K562 (cell line): ENCODE measurements around the gene FZD10. TPM values are rescaled to one million over a fixed set of nuclear protein-coding genes. Genes with fewer than 3 reads are reported as not detected.

Experiments used
- ATAC-seq: fragments of 200-7000 bp; cut with Tn5 transposase; 3 replicates; pipeline ENCODE4 v1.9.1; 2020; ENCODE audit warnings: moderate library complexity
- BruUV-seq: library from RNA; stranded (reverse); fragments of 400-500 nt; replicated peaks from 2 replicates; lab custom pipeline; 2021; lab: Mats Ljungman, UMichigan
- CTCF ChIA-PET: fragments of 300-600 bp; formaldehyde crosslinking; extraction: SDS; loops from one replicate; lab custom pipeline; 2021; ENCODE audit warnings: low intra/inter-chr PET ratio; lab: Yijun Ruan, JAX
- POLR2A ChIA-PET: fragments of 300-600, 350-650 bp; sonication (Branson Sonifier 250); formaldehyde crosslinking; extraction: SDS; loops from one replicate; lab custom pipeline; 2021; ENCODE audit warnings: antibody characterized with exemption, inconsistent platforms; lab: Yijun Ruan, JAX
- DNase-seq, 4 experiments: peaks; one replicate each; pipeline versions ENCODE4 v3.0.0 to v3.0.0-alpha.2; 2011 to 2018; ENCODE audit warnings: low spot score in 3 of 4, mixed read lengths in 3 of 4; ENCODE audit errors: extremely low read depth in 1 of 4
- FAIRE-seq: peaks from 2 replicates; lab custom pipeline; 2011; peaks lifted over from hg19 to GRCh38; lab: Jason Lieb, UNC
- H2AFZ ChIP-seq: 2 replicates; pipeline ENCODE4 v1.6.0; 2011; ENCODE audit warnings: low read depth, low read length, control low read depth, inconsistent platforms
- H3K27ac ChIP-seq: fragments of 200-600 bp; 3 replicates; pipeline ENCODE4 v1.8.0; 2011; ENCODE audit warnings: low read depth, mild to moderate bottlenecking, control low read depth, inconsistent platforms, low read length, moderate library complexity, mixed read lengths; ENCODE audit errors: extremely low read depth
- H3K27me3 ChIP-seq, 2 experiments: fragments of 300-600 bp in 1 of 2; 2 replicates in 1 of 2; 3 replicates in 1 of 2; pipeline versions ENCODE4 v1.6.0 to v1.8.0; 2011; ENCODE audit warnings: inconsistent platforms in 2 of 2, low read length in 2 of 2, mild to moderate bottlenecking in 1 of 2, mixed read lengths in 1 of 2, moderate library complexity in 1 of 2; ENCODE audit not compliant: control insufficient read depth in 2 of 2, insufficient read depth in 2 of 2
- H3K36me3 ChIP-seq: fragments of 300-600 bp; 3 replicates; pipeline ENCODE4 v1.8.0; 2011; ENCODE audit warnings: mild to moderate bottlenecking, low read length, inconsistent platforms; ENCODE audit not compliant: control insufficient read depth, insufficient read depth
- H3K4me1 ChIP-seq, 2 experiments: fragments of 200-600 bp in 1 of 2; replicated peaks in 1 of 2; 2 replicates in 1 of 2; 3 replicates in 1 of 2; pipeline versions ENCODE4 v1.5.1 to v1.8.0; 2011; ENCODE audit warnings: inconsistent platforms in 2 of 2, low read length in 2 of 2, mild to moderate bottlenecking in 1 of 2, mixed read lengths in 1 of 2, moderate library complexity in 1 of 2; ENCODE audit not compliant: control insufficient read depth in 2 of 2, insufficient read depth in 2 of 2
- H3K4me2 ChIP-seq: 2 replicates; pipeline ENCODE4 v1.6.1; 2011; ENCODE audit warnings: low read length, control low read depth, inconsistent platforms, mixed read lengths; ENCODE audit not compliant: insufficient read depth
- H3K4me3 ChIP-seq: fragments of 200-600 bp; sonication (generic), shearing (Covaris generic); 2 replicates; pipeline ENCODE4 v1.5.1; 2016; ENCODE audit warnings: control low read depth, inconsistent platforms
- H3K79me2 ChIP-seq: fragments of 200-600 bp; 3 replicates; pipeline ENCODE4 v1.8.0; 2011; ENCODE audit warnings: low read length, inconsistent platforms; ENCODE audit not compliant: control insufficient read depth, insufficient read depth
- H3K9ac ChIP-seq, 2 experiments: 2 replicates each; pipeline versions ENCODE4 v1.6.0 to v1.6.1; 2011; ENCODE audit warnings: low read depth in 2 of 2, low read length in 2 of 2, control low read depth in 1 of 2, inconsistent platforms in 1 of 2, mild to moderate bottlenecking in 1 of 2, mixed read lengths in 1 of 2; ENCODE audit not compliant: insufficient read depth in 1 of 2
- H3K9me1 ChIP-seq: one replicate; pipeline ENCODE4 v1.6.0; 2011; ENCODE audit warnings: inconsistent platforms, mild to moderate bottlenecking, low read length, moderate library complexity; ENCODE audit not compliant: control insufficient read depth, insufficient read depth
- H3K9me3 ChIP-seq: replicated peaks from 2 replicates; pipeline ENCODE4 v1.5.1; 2011; ENCODE audit warnings: low read depth, low read length, inconsistent platforms; ENCODE audit not compliant: control insufficient read depth, insufficient read depth
- H4K20me1 ChIP-seq: replicated peaks from 2 replicates; pipeline ENCODE4 v1.6.1; 2011; ENCODE audit warnings: low read length, inconsistent platforms, mixed read lengths; ENCODE audit not compliant: control insufficient read depth, insufficient read depth
- ETV5 ChIP-seq: sonication (generic); formaldehyde crosslinking; IDR thresholded peaks from 2 replicates; pipeline ENCODE4 v1.4.0; 2020; ENCODE audit warnings: low read depth, mild to moderate bottlenecking, missing genetic modification reagents
- FUS ChIP-seq: fragments of 200-400 bp; formaldehyde crosslinking; optimal IDR thresholded peaks from 2 replicates; pipeline ENCODE3; 2017; ENCODE audit warnings: low read depth, low read length
- HNRNPLL ChIP-seq: fragments of 200-400 bp; formaldehyde crosslinking; IDR thresholded peaks from 2 replicates; pipeline ENCODE4 v1.6.1; 2017; ENCODE audit warnings: low read length, low read depth, mild to moderate bottlenecking; ENCODE audit not compliant: poor library complexity, severe bottlenecking
- ILF3 ChIP-seq: fragments of 450-650 bp; IDR thresholded peaks from 2 replicates; pipeline ENCODE4 v1.6.1; 2018; ENCODE audit warnings: antibody characterized with exemption, mild to moderate bottlenecking, moderate library complexity, borderline replicate concordance
- MTF1 ChIP-seq: fragments of 250-450 bp; sonication (Bioruptor Pico); IDR thresholded peaks from 2 replicates; pipeline ENCODE4 v1.9.0; 2021; ENCODE audit warnings: moderate library complexity, mild to moderate bottlenecking, inconsistent platforms, borderline replicate concordance
- NUFIP1 ChIP-seq: fragments of 450-650 bp; IDR thresholded peaks from 2 replicates; pipeline ENCODE4 v1.6.1; 2018; ENCODE audit not compliant: partially characterized antibody
- RHOXF2B ChIP-seq: fragments of 250-450 bp; sonication (Bioruptor Pico); conservative IDR thresholded peaks from 2 replicates; pipeline ENCODE4 v1.5.1; 2021
- WGBS: fragments of 100-300 bp; shearing (Covaris generic); methylation state at CpG from one replicate; pipeline ENCODE4 v1.1.6; 2016; ENCODE audit warnings: low coverage, mixed read lengths; ENCODE audit not compliant: insufficient coverage; ENCODE audit errors: missing lambda C conversion rate; 5-methylcytosine and 5-hydroxymethylcytosine counted together
- in situ Hi-C: fragments of 300-500 bp; cut with MboI; formaldehyde crosslinking; loops from 4 replicates; pipeline ENCODE4 v1.15.0; 2018; ENCODE audit warnings: inconsistent platforms, mixed read lengths
- intact Hi-C: fragments of 100-400 bp; cut with micrococcal nuclease; formaldehyde crosslinking; loops from 2 replicates; pipeline ENCODE4 v1.14.2; 2022
- polyA plus RNA-seq, 8 experiments: library from polyadenylated mRNA; depleted of rRNA in 4 of 8; stranded (reverse) in 5 of 8; unstranded in 3 of 8; fragments of >200 nt; fragmentation: Nextera tagmentation in 2 of 8; fragmentation: Illumina TruSeq in 1 of 8; extraction: Ambion mirVana in 2 of 8; extraction: Trizol in 1 of 8; gene quantifications; 2 replicates each; pipeline versions ENCODE4 v1.2.1 to v1.2.3, GENCODE V29; 2011 to 2014; ENCODE audit warnings: inconsistent platforms in 1 of 8, missing spikeins in 1 of 8
- total RNA-seq, 7 experiments: library from RNA; depleted of rRNA in 6 of 7; stranded (reverse); fragments of >200 nt in 6 of 7; fragmentation: Illumina TruSeq in 2 of 7; extraction: Trizol in 2 of 7; gene quantifications; 2 replicates each; pipeline versions ENCODE4 v1.2.1 to v1.2.3, GENCODE V29; 2011 to 2021; ENCODE audit warnings: low replicate concordance in 1 of 7
- TF ChIP-seq, protein P1 (sequence below): fragments of 450-650 bp; IDR thresholded peaks from 2 replicates; pipeline ENCODE4 v1.6.1; 2017; ENCODE audit warnings: antibody characterized with exemption
- TF ChIP-seq, protein P2 (sequence below): fragments of 450-650 bp; formaldehyde crosslinking; IDR thresholded peaks from 2 replicates; pipeline ENCODE4 v1.4.0; 2020; ENCODE audit warnings: mild to moderate bottlenecking
- TF ChIP-seq, protein P3 (sequence below): fragments of 250-450 bp; sonication (Bioruptor Pico); IDR thresholded peaks from 2 replicates; pipeline ENCODE4 v1.8.0; 2021; ENCODE audit warnings: borderline replicate concordance, mild to moderate bottlenecking, moderate library complexity; ENCODE audit not compliant: poor library complexity, severe bottlenecking
- TF ChIP-seq, protein P4 (sequence below): IDR thresholded peaks from 3 replicates; pipeline ENCODE4 v1.6.1; 2011; ENCODE audit warnings: borderline replicate concordance, mild to moderate bottlenecking, moderate library complexity; ENCODE audit not compliant: insufficient read length; ENCODE audit errors: extremely low read depth

FZD10 gene
- total and polyA plus RNA-seq, 9 of the 15 experiments (the other 6 are each of a cell fraction or from before 2014, with no cell fraction given), result not detected

DNA sequence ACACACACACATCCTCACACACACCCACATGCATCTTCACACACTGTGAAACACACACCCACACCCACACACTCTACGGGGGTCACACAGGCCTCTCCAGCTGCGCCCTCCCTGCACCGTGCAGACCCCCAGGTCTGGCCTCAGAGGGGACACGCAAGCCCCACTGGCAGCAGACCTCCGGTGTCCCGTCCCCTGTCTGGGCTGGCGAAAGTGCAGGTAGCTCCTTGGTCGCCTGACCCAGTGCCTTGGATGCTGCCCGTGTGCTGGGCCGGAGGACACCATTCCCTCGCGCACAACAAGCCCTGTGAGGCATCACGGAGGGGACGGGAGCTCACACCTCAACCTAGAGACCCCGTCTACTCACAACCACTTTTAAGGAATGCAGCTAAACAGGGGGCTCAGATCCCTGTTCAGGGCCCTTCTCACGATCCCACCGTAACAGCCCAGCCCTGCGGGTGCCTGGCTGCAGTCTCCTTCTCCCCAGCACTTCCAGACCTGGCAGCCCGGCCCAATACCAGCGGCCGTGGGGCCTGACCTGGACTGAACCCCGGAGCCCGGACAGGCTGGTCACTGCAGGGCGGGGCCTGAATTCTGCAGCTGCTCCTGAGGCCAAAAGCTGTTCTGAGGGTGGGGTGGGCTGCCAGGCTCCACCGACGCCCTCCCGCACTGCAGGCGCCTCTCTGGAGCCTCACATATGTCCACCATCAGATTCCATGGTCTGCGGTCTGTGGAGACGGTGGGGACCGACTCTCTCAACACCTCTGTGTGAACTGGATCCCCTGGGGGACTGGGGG, 42.1 kb upstream of the FZD10 start (continued):
- TF ChIP-seq, protein P1, sequence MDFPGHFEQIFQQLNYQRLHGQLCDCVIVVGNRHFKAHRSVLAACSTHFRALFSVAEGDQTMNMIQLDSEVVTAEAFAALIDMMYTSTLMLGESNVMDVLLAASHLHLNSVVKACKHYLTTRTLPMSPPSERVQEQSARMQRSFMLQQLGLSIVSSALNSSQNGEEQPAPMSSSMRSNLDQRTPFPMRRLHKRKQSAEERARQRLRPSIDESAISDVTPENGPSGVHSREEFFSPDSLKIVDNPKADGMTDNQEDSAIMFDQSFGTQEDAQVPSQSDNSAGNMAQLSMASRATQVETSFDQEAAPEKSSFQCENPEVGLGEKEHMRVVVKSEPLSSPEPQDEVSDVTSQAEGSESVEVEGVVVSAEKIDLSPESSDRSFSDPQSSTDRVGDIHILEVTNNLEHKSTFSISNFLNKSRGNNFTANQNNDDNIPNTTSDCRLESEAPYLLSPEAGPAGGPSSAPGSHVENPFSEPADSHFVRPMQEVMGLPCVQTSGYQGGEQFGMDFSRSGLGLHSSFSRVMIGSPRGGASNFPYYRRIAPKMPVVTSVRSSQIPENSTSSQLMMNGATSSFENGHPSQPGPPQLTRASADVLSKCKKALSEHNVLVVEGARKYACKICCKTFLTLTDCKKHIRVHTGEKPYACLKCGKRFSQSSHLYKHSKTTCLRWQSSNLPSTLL, result no peak
- TF ChIP-seq RHOXF2B (CRISPR knock-in tag) (no peak), HNRNPLL (no peak), MTF1 (CRISPR knock-in tag) (no peak), ILF3 (no peak), NUFIP1 (no peak)

DNA sequence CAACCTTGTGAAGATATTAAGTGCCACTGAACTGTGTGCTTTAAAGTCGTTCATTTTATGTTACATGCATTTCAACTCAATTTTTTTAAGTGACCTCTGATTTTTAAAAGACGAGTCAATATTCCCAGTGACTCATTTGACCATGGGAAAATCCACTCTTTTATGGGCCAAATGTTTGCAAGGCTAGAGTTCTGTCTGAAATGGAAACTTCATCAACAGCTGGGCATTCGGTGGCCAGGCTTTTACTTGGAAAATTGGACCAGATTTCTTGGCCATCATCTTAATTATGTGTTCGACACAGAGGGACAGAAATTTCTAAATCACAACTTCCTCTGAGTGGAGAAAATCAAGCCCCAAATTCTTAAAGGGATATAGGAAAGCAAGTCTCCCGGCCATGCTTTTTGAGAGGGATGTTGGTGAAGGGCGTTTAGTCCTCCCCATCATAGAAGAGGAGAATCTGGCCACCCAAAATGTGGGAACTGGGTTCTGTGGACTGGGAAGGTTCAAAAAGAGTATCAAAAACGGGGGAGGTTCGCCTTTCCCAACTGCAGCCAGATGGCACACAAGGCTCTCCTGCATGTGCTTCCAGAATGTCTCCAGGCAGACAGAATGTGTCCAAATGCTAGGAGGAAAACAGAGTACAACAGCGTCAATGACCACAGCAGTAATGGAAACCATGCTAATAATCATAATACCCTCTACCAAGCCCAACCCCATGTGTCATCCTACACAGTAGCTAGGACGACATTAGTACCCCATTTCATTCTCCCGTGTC, 40.9 kb upstream of the FZD10 start:
- Histone ChIP-seq H2AFZ (no peak overlapping the region), H3K4me1 (no peaks in the 10 kb centered on the region; a peak in 1 of 5 replicates), H3K79me2 (no peaks in the 10 kb centered on the region), H3K4me3 (no peak overlapping the region), H3K36me3 (no peaks in the 10 kb centered on the region), H3K27ac (no peak overlapping the region), H3K9me3 (no peaks in the 10 kb centered on the region), H4K20me1 (no peaks in the 10 kb centered on the region), H3K4me2 (no peak overlapping the region), H3K9me1 (no peaks in the 10 kb centered on the region), H3K9ac (no peak overlapping the region), H3K27me3 (peaks cover 0 to 27% of the 10 kb centered on the region in 2 experiments; a peak in 2 of 5 replicates)
- WGBS, result 0% methylated on average over 11 of the region's 11 CpGs
- ATAC-seq (no peak), DNase-seq (no peak), FAIRE-seq (no peak)
- ChIA-PET POLR2A (interaction anchor here (0.6 kb wide), 1 partner anchor 33 kb away, joined by 3 read pairs; no protein-coding TSS in a partner anchor), CTCF (no interaction called here)
- TF ChIP-seq FUS, result no peak
- TF ChIP-seq, protein P2, sequence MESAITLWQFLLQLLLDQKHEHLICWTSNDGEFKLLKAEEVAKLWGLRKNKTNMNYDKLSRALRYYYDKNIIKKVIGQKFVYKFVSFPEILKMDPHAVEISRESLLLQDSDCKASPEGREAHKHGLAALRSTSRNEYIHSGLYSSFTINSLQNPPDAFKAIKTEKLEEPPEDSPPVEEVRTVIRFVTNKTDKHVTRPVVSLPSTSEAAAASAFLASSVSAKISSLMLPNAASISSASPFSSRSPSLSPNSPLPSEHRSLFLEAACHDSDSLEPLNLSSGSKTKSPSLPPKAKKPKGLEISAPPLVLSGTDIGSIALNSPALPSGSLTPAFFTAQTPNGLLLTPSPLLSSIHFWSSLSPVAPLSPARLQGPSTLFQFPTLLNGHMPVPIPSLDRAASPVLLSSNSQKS (CRISPR knock-in tag), result no peak
- TF ChIP-seq, protein P3, sequence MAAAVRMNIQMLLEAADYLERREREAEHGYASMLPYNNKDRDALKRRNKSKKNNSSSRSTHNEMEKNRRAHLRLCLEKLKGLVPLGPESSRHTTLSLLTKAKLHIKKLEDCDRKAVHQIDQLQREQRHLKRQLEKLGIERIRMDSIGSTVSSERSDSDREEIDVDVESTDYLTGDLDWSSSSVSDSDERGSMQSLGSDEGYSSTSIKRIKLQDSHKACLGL (CRISPR knock-in tag), result no peak
- TF ChIP-seq, protein P4, sequence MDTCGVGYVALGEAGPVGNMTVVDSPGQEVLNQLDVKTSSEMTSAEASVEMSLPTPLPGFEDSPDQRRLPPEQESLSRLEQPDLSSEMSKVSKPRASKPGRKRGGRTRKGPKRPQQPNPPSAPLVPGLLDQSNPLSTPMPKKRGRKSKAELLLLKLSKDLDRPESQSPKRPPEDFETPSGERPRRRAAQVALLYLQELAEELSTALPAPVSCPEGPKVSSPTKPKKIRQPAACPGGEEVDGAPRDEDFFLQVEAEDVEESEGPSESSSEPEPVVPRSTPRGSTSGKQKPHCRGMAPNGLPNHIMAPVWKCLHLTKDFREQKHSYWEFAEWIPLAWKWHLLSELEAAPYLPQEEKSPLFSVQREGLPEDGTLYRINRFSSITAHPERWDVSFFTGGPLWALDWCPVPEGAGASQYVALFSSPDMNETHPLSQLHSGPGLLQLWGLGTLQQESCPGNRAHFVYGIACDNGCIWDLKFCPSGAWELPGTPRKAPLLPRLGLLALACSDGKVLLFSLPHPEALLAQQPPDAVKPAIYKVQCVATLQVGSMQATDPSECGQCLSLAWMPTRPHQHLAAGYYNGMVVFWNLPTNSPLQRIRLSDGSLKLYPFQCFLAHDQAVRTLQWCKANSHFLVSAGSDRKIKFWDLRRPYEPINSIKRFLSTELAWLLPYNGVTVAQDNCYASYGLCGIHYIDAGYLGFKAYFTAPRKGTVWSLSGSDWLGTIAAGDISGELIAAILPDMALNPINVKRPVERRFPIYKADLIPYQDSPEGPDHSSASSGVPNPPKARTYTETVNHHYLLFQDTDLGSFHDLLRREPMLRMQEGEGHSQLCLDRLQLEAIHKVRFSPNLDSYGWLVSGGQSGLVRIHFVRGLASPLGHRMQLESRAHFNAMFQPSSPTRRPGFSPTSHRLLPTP, result no peak
- TF ChIP-seq ETV5 (CRISPR knock-in tag), result no peak
- in situ Hi-C loops, result no loop called here
- intact Hi-C loops, result no loop called here
- no TSS peak for BruUV-seq
